IMR-90 (cell line): ENCODE results near the gene GLRX3. TPM values are rescaled to one million over a fixed set of nuclear protein-coding genes. Genes with fewer than 3 reads are reported as not detected.

ENCODE experiments used
- ATAC-seq: fragments of 200-7000 bp; cut with Tn5 transposase; 2 replicates; pipeline ENCODE4 v1.9.1; 2020; ENCODE audit warnings: low read depth, mild to moderate bottlenecking, moderate library complexity
- BruUV-seq: library from RNA; stranded (reverse); fragments of 400-500 nt; replicated peaks from 2 replicates; lab custom pipeline; 2021; lab: Mats Ljungman, UMichigan
- CTCF ChIA-PET: fragments of 300-600 bp; formaldehyde crosslinking; extraction: SDS; loops from one replicate; lab custom pipeline; 2021; ENCODE audit warnings: antibody characterized with exemption; lab: Yijun Ruan, JAX
- POLR2A ChIA-PET: fragments of 300-600 bp; sonication (Branson Sonifier 250); formaldehyde crosslinking; loops from one replicate; lab custom pipeline; 2022; ENCODE audit warnings: antibody characterized with exemption; ENCODE audit not compliant: unreplicated experiment; lab: Charles Lee
- DNase-seq: peaks from one replicate; pipeline ENCODE4 v3.0.0; 2013
- H2AFZ ChIP-seq: replicated peaks from 2 replicates; pipeline ENCODE3; 2013; ENCODE audit warnings: low read length, mild to moderate bottlenecking; ENCODE audit not compliant: poor library complexity
- H2AK5ac ChIP-seq: 2 replicates; pipeline ENCODE4 v1.6.1; 2013; ENCODE audit warnings: low read depth, low read length, inconsistent platforms
- H2AK9ac ChIP-seq: replicated peaks from 2 replicates; pipeline ENCODE3; 2013; ENCODE audit warnings: mild to moderate bottlenecking, low read depth, low read length, moderate library complexity; ENCODE audit not compliant: poor library complexity
- H2BK120ac ChIP-seq: 2 replicates; pipeline ENCODE4 v1.6.1; 2013; ENCODE audit warnings: low read depth, low read length, inconsistent platforms
- H2BK15ac ChIP-seq: 3 replicates; pipeline ENCODE4 v1.6.1; 2013; ENCODE audit warnings: low read depth, low read length, inconsistent platforms
- H2BK20ac ChIP-seq: 2 replicates; pipeline ENCODE4 v1.6.1; 2013; ENCODE audit warnings: low read depth, mild to moderate bottlenecking, inconsistent platforms, low read length, moderate library complexity
- H2BK5ac ChIP-seq: 2 replicates; pipeline ENCODE4 v1.6.1; 2013; ENCODE audit warnings: mild to moderate bottlenecking, low read depth, low read length, inconsistent platforms; ENCODE audit not compliant: poor library complexity, severe bottlenecking
- H3K14ac ChIP-seq: replicated peaks from 2 replicates; pipeline ENCODE4 v1.6.1; 2013; ENCODE audit warnings: low read depth, low read length, inconsistent platforms
- H3K18ac ChIP-seq: 2 replicates; pipeline ENCODE4 v1.6.1; 2013; ENCODE audit warnings: low read depth, low read length, control low read depth
- H3K23ac ChIP-seq: 2 replicates; pipeline ENCODE4 v1.6.1; 2013; ENCODE audit warnings: low read depth, low read length, inconsistent platforms
- H3K27ac ChIP-seq: 2 replicates; pipeline ENCODE4 v1.5.1; 2013; ENCODE audit warnings: mild to moderate bottlenecking, control low read depth, low read length; ENCODE audit not compliant: insufficient read depth
- H3K27me3 ChIP-seq: 2 replicates; pipeline ENCODE4 v1.6.1; 2013; ENCODE audit warnings: low read length; ENCODE audit not compliant: control insufficient read depth, insufficient read depth
- H3K36me3 ChIP-seq: 2 replicates; pipeline ENCODE4 v1.6.1; 2013; ENCODE audit warnings: low read length, mixed read lengths; ENCODE audit not compliant: control insufficient read depth, insufficient read depth
- H3K4ac ChIP-seq: 2 replicates; pipeline ENCODE4 v1.6.1; 2013; ENCODE audit warnings: low read depth, low read length, inconsistent platforms
- H3K4me1 ChIP-seq: 2 replicates; pipeline ENCODE4 v1.6.1; 2013; ENCODE audit warnings: low read length, mixed read lengths; ENCODE audit not compliant: control insufficient read depth, insufficient read depth
- H3K4me2 ChIP-seq: 2 replicates; pipeline ENCODE4 v1.6.1; 2013; ENCODE audit warnings: low read depth, mild to moderate bottlenecking, control low read depth, low read length, moderate library complexity
- H3K4me3 ChIP-seq: 2 replicates; pipeline ENCODE4 v1.5.1; 2013; ENCODE audit warnings: low read depth, mild to moderate bottlenecking, control low read depth, low read length, moderate library complexity; ENCODE audit not compliant: insufficient read depth
- H3K56ac ChIP-seq: 2 replicates; pipeline ENCODE4 v1.6.1; 2013; ENCODE audit warnings: low read length, inconsistent platforms; ENCODE audit not compliant: insufficient read depth; ENCODE audit errors: extremely low read depth
- H3K79me1 ChIP-seq, 2 experiments: 2 replicates each; pipeline ENCODE4 v1.6.1; 2013; ENCODE audit warnings: low read length in 2 of 2, inconsistent platforms in 1 of 2, low read depth in 1 of 2
- H3K9ac ChIP-seq: 2 replicates; pipeline ENCODE4 v1.6.1; 2013; ENCODE audit warnings: low read depth, low read length, control low read depth
- H3K9me1 ChIP-seq: 2 replicates; pipeline ENCODE4 v1.6.1; 2013; ENCODE audit warnings: low read length, inconsistent platforms; ENCODE audit not compliant: insufficient read depth
- H3K9me3 ChIP-seq: 2 replicates; pipeline ENCODE4 v1.6.1; 2013; ENCODE audit warnings: low read length; ENCODE audit not compliant: control insufficient read depth, insufficient read depth
- H4K20me1 ChIP-seq: 2 replicates; pipeline ENCODE4 v1.6.1; 2013; ENCODE audit warnings: low read length, inconsistent platforms; ENCODE audit not compliant: insufficient read depth
- H4K5ac ChIP-seq: 2 replicates; pipeline ENCODE4 v1.6.1; 2013; ENCODE audit warnings: mild to moderate bottlenecking, low read depth, low read length, control low read depth
- H4K8ac ChIP-seq, 2 experiments: 2 replicates each; pipeline ENCODE4 v1.6.1; 2013; ENCODE audit warnings: low read depth in 2 of 2, low read length in 2 of 2, control low read depth in 1 of 2, inconsistent platforms in 1 of 2
- H4K91ac ChIP-seq: 2 replicates; pipeline ENCODE4 v1.6.1; 2013; ENCODE audit warnings: low read depth, low read length, inconsistent platforms; ENCODE audit not compliant: insufficient read depth
- CEBPB ChIP-seq: IDR thresholded peaks from 2 replicates; pipeline ENCODE4 v1.6.1; 2012; ENCODE audit warnings: low read depth, low read length, improper control_type of control experiment
- CHD1 ChIP-seq: IDR thresholded peaks from 2 replicates; pipeline ENCODE4 v1.6.1; 2012; ENCODE audit warnings: low read depth, low read length, improper control_type of control experiment
- FOS ChIP-seq: fragments of 150-350 bp; IDR thresholded peaks from 2 replicates; pipeline ENCODE4 v1.6.1; 2016; ENCODE audit warnings: low read depth, low read length
- MAFK ChIP-seq: IDR thresholded peaks from 2 replicates; pipeline ENCODE4 v1.6.1; 2012; ENCODE audit warnings: low read depth, low read length, improper control_type of control experiment
- NFE2L2 ChIP-seq: fragments of 150-350 bp; IDR thresholded peaks from 2 replicates; pipeline ENCODE4 v1.6.1; 2016; ENCODE audit warnings: low read depth, mild to moderate bottlenecking, low read length
- POLR2A ChIP-seq: IDR thresholded peaks from 2 replicates; pipeline ENCODE4 v1.6.1; 2012; ENCODE audit warnings: mild to moderate bottlenecking, low read depth, low read length
- SMC3 ChIP-seq: fragments of 150-350 bp; IDR thresholded peaks from 2 replicates; pipeline ENCODE4 v1.6.1; 2016; ENCODE audit warnings: low read depth, mild to moderate bottlenecking, antibody characterized with exemption, low read length, moderate library complexity
- WGBS, 2 experiments: methylation state at CpG; one replicate each; pipeline versions ENCODE4 v1.1.5 to v1.1.7; 2013; ENCODE audit warnings: missing lambda C conversion rate in 2 of 2; ENCODE audit not compliant: insufficient read length in 1 of 2; ENCODE audit errors: extremely low coverage in 2 of 2; 5-methylcytosine and 5-hydroxymethylcytosine counted together
- dilution Hi-C: fragments of 300-500 bp; cut with HindIII; formaldehyde crosslinking; loops from one replicate; pipeline ENCODE4 v1.14.3; 2018; ENCODE audit warnings: low sequenced_read_pairs; ENCODE audit not compliant: unreplicated experiment
- in situ Hi-C: fragments of 300-500 bp; cut with MboI; formaldehyde crosslinking; loops from 3 replicates; pipeline ENCODE4 v1.14.3; 2019; ENCODE audit warnings: low sequenced_read_pairs, inconsistent platforms, mixed read lengths
- intact Hi-C: fragments of 100-400 bp; cut with micrococcal nuclease; formaldehyde crosslinking; loops from 2 replicates; pipeline ENCODE4 v1.10.0; 2022
- polyA plus RNA-seq, 3 experiments: library from polyadenylated mRNA; depleted of rRNA; stranded (reverse); fragments of >200 nt; gene quantifications; 2 replicates each; pipeline ENCODE4 v1.2.3, GENCODE V29; 2012; ENCODE audit warnings: low replicate concordance in 1 of 3
- total RNA-seq: library from RNA; depleted of rRNA; stranded (reverse); fragments of >200 nt; gene quantifications from 2 replicates; pipeline ENCODE4 v1.2.3, GENCODE V29; 2012
- TF ChIP-seq, protein P1 (sequence below): fragments of 150-350 bp; IDR thresholded peaks from 2 replicates; pipeline ENCODE4 v1.6.1; 2017; ENCODE audit warnings: mild to moderate bottlenecking, antibody characterized with exemption, low read length, low read depth

Gene GLRX3
- total and polyA plus RNA-seq, 2 of the 4 experiments (the other 2 are of a cell fraction): 78.7 to 81.7 TPM

DNA sequence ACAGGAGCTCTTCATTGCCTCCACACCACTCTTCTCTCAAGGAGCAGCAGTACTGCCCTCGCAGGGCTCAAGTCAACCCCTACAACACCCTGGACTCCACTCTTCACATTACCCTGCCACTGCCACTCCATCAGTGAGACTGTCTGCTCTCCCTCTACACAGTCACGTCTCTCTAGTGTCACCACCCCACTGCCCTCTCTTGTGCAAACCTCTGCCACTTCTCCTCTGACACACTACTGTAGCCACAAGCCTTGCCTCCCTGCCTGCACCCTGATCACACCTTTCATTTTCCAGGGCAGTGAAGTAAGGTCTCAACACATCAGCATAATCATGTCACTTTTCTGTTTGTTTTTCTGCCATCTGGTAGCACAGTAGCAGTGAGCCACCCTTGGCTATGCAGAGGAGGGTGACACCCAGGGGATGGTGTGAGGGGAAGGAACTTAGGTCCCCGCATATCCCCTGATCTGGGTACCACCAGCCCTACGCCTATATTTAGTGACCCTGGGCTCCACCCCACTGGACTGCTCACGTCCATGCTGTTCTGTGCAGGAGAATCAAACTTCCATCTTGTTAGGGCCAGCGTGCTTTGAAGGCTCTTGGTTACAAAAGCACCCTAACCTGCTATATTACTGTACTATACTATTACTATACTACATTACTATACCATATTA lies 27.1 kb upstream of the GLRX3 start:
- Histone ChIP-seq H3K14ac (no peak overlapping the region), H3K4me2 (no peak overlapping the region; the same call in 1 of the 2 replicates), H4K8ac (no peak overlapping the region), H2BK5ac (no peak overlapping the region), H3K4me3 (no peak overlapping the region), H3K36me3 (no peaks in the 10 kb centered on the region), H3K4ac (no peak overlapping the region), H2BK15ac (no peak overlapping the region), H3K9me3 (no peaks in the 10 kb centered on the region), H4K91ac (no peak overlapping the region), H4K20me1 (no peaks in the 10 kb centered on the region), H3K23ac (0 out of 2 replicates have a peak overlapping the region, but pooled peaks have one; percentile 43), H4K5ac (no peak overlapping the region), H2AK5ac (no peak overlapping the region), H2BK20ac (no peak overlapping the region), H2AFZ (no peak overlapping the region), H2AK9ac (no peak overlapping the region), H3K79me1 (peaks cover 7 to 33% of the 10 kb centered on the region in 2 experiments), H3K9me1 (peaks cover 6% of the 10 kb centered on the region), H3K9ac (peak overlapping the region; percentile 64; the same call in 1 of the 2 replicates), H3K18ac (no peak overlapping the region), H2BK120ac (no peak overlapping the region), H3K27me3 (no peaks in the 10 kb centered on the region), H3K4me1 (no peaks in the 10 kb centered on the region), H3K27ac (no peak overlapping the region), H3K56ac (no peak overlapping the region)
- ATAC-seq: no peak
- ChIA-PET CTCF (interaction anchor here (0.6 to 2.5 kb wide), 11 partner anchors 11 to 1892 kb away, joined by 3 to 10 read pairs (median 3); no protein-coding TSS in a partner anchor), POLR2A (interaction anchor here (0.6 to 2.3 kb wide), 2 partner anchors 27 to 159 kb away, joined by 7 to 8 read pairs; partner anchors contain the start of gene GLRX3)
- DNase-seq: no peak
- in situ Hi-C loops (no loop called here), dilution Hi-C loops (no loop called here), intact Hi-C loops (no loop called here)
- TF ChIP-seq CHD1 (no peak), POLR2A (no peak), CEBPB (no peak), NFE2L2 (no peak), FOS (no peak), MAFK (no peak), SMC3 (no peak)
- TF ChIP-seq, protein P1, sequence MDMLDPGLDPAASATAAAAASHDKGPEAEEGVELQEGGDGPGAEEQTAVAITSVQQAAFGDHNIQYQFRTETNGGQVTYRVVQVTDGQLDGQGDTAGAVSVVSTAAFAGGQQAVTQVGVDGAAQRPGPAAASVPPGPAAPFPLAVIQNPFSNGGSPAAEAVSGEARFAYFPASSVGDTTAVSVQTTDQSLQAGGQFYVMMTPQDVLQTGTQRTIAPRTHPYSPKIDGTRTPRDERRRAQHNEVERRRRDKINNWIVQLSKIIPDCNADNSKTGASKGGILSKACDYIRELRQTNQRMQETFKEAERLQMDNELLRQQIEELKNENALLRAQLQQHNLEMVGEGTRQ: no peak
- BruUV-seq: no TSS peak
- WGBS, 2 experiments: 78% methylated on average over 4 of the region's 6 CpGs; no CpG with 5 or more reads in 1 of the 2 experiments
